Subcutaneous abdominal adipose tissue (tissue), 5 donors: ENCODE results near the gene SLIT3.

Source experiments
- H3K27ac ChIP-seq: one replicate; pipeline ENCODE4 v1.7.0; 2013; ENCODE audit warnings: low read depth, mild to moderate bottlenecking, inconsistent platforms, low read length, moderate library complexity
- H3K27me3 ChIP-seq, 5 donors: one replicate each; pipeline ENCODE4 v1.7.0; 2013; ENCODE audit warnings: low read length in 5 of 5, inconsistent platforms in 1 of 5; ENCODE audit not compliant: control insufficient read depth in 5 of 5, insufficient read depth in 4 of 5
- H3K36me3 ChIP-seq, 5 donors: one replicate each; pipeline ENCODE4 v1.7.0; 2013; ENCODE audit warnings: low read length in 5 of 5; ENCODE audit not compliant: control insufficient read depth in 5 of 5, insufficient read depth in 5 of 5
- H3K4me1 ChIP-seq, 5 donors: one replicate each; pipeline ENCODE4 v1.7.0; 2013; ENCODE audit warnings: low read length in 5 of 5, mild to moderate bottlenecking in 3 of 5, moderate library complexity in 1 of 5; ENCODE audit not compliant: control insufficient read depth in 5 of 5, insufficient read depth in 5 of 5
- H3K4me3 ChIP-seq, 5 donors: one replicate each; pipeline ENCODE4 v1.7.0; 2013; ENCODE audit warnings: low read length in 5 of 5, low read depth in 1 of 5
- H3K9ac ChIP-seq, 5 donors: one replicate each; pipeline ENCODE4 v1.7.0; 2013; ENCODE audit warnings: low read length in 5 of 5, mild to moderate bottlenecking in 4 of 5, moderate library complexity in 3 of 5
- H3K9me3 ChIP-seq, 5 donors: one replicate each; pipeline ENCODE4 v1.7.0; 2013; ENCODE audit warnings: low read length in 5 of 5; ENCODE audit not compliant: control insufficient read depth in 5 of 5
- donor health status: healthy.
- donor health status: healthy.
- donor health status: healthy.
- donor health status: healthy.
- donor health status: healthy.

SLIT3 gene

DNA sequence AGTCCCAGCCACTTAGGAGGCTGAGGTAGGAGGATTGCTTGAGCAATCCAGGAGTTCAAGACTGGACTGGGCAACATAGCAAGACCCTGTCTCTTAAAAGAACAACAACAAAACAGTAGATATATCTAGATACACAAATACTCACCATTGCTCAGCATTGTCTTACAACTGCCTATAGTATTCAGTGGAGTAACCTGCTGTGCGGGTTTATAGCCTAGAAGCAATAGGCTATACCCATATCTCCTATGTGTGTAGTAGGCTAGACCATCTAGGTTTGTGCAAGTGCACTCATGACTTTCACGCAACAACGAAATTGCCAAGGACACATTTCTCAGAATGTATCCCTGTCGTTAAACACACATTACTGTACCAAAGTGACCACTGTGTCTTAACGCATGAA is 44.7 kb downstream of the SLIT3 start:
- Histone ChIP-seq H3K4me1 (peaks cover 0 to 6% (median 4%) of the 10 kb centered on the region in 5 donors), H3K9ac (no peak overlapping the region), H3K36me3 (peaks cover 0 to under 1% (median 0%) of the 10 kb centered on the region in 5 donors), H3K27me3 (no peaks in the 10 kb centered on the region), H3K4me3 (no peak overlapping the region), H3K27ac (no peak overlapping the region), H3K9me3 (no peaks in the 10 kb centered on the region)

DNA sequence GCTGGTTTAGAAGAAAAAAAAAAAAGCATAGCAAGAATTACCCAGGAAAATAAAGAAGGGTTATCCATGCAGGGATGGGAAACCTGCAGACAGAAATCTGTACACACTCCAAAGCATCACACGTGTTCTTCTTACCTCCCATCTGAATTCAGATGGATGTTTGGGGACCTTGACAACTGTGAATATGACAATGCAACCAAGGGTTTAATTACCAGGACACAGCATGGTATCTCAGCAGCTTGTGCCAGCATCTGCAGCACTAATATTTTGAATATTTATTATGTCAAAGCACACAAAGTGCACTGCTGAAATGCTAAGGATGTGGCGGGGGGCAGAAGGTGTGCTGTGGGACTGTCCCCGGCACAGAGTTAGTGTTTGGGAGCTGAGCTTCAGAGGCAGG is 47.9 kb downstream of the SLIT3 start:
- H3K27ac ChIP-seq, result no peak overlapping the region

DNA sequence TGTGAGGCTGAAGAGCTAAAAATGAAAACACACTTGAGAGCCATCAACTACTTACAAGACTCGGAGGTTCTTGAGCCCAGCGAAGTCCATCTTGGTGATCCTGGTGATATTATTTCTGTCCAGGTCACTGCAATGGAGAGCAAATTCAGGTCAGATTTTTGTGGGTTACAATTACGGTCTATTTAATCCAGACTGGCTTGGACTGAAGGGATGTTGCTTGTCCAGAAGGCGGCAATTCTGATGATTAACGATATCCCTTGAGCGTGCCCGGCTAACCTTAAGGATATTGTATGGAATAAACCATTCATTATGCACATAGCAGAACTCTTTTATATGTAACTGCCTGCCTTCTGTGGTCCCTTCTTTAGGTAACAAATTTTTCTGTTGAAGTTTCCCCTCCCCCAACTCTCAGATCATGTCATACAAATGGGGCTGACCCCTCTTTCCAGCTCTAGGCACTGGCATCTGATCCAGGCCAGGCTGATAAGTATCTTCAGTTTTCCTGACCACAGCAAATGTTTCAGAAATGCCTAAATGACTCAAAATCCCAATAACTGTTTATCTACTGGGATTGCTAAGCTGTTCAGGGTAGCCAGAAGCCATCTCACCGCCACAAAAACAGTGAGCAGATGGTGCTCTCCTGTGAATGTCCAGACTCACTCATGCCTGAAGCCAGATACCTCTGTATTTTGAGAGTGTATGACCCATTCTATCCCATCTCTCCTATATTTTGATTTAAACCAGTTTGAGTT is 49.4 kb downstream of the SLIT3 start:
- H3K9ac ChIP-seq, result no peak overlapping the region
- no peaks in the 10 kb centered on the region for H3K9me3 ChIP-seq
- peaks cover 0 to 17% (median 13%) of the 10 kb centered on the region in 5 donors for H3K4me1 ChIP-seq
- H3K36me3 ChIP-seq, result peaks cover 0 to 7% (median 0%) of the 10 kb centered on the region in 5 donors
- H3K27me3 ChIP-seq, result no peaks in the 10 kb centered on the region
- no peak overlapping the region for H3K27ac ChIP-seq
- H3K4me3 ChIP-seq, result no peak overlapping the region

More for the DNA sequence above, 47.9 kb downstream of the SLIT3 start:
- Histone ChIP-seq H3K4me1 (peaks cover 0 to 15% (median 7%) of the 10 kb centered on the region in 5 donors), H3K9me3 (no peaks in the 10 kb centered on the region), H3K27me3 (no peaks in the 10 kb centered on the region), H3K36me3 (peaks cover 0 to 7% (median 0%) of the 10 kb centered on the region in 5 donors), H3K9ac (no peak overlapping the region), H3K4me3 (no peak overlapping the region)

DNA sequence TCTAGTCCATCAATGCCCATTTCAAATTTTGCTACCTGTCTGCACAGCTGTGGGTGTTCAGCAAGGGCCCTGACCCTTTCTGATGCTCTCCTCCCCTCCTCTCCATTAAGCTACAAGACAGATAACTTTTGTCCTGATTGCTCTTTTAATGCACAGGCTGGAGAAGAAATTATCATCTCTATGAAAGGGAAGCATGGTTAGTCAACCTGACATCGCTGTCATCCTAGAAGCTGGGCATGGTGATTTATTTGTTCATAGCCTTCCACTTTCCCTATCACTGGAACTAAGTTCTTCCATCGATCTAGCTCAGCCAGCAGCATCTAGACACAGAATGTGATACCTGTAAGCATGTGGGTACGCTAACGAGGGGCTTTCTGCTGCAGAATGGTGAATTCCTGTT is 50.1 kb downstream of the SLIT3 start:
- Histone ChIP-seq H3K36me3 (peaks cover 0 to 7% (median 0%) of the 10 kb centered on the region in 5 donors), H3K9me3 (no peaks in the 10 kb centered on the region), H3K27me3 (no peaks in the 10 kb centered on the region), H3K4me3 (no peak overlapping the region), H3K4me1 (peaks cover 0 to 17% (median 13%) of the 10 kb centered on the region in 5 donors), H3K27ac (no peak overlapping the region), H3K9ac (no peak overlapping the region)

DNA sequence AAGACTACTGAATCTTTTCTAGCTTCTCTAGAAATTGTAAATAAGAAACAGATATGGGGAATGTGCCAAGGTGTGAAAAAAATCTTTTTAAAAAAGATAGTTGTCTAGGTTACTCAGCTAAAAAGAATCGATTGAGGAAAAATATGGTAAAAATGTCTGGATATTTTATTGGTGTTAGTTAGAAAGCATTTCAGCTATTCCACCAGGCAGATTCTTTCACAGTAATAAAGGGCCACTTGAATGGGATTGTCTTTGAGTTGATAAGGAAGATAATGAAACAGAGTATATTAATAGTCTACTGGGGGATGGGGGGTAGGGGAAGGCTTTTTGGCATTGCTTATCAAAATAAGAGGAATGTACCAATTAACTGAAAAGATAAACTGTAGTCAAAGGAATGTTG is 51.9 kb downstream of the SLIT3 start:
- no peak overlapping the region for H3K4me3 ChIP-seq
- H3K9ac ChIP-seq, result no peak overlapping the region
- peaks cover 0 to 17% (median 13%) of the 10 kb centered on the region in 5 donors for H3K4me1 ChIP-seq
- peaks cover 0 to 7% (median 0%) of the 10 kb centered on the region in 5 donors for H3K36me3 ChIP-seq
- no peaks in the 10 kb centered on the region for H3K9me3 ChIP-seq
- H3K27ac ChIP-seq, result peak overlapping the region; percentile 9
- H3K27me3 ChIP-seq, result no peaks in the 10 kb centered on the region

DNA sequence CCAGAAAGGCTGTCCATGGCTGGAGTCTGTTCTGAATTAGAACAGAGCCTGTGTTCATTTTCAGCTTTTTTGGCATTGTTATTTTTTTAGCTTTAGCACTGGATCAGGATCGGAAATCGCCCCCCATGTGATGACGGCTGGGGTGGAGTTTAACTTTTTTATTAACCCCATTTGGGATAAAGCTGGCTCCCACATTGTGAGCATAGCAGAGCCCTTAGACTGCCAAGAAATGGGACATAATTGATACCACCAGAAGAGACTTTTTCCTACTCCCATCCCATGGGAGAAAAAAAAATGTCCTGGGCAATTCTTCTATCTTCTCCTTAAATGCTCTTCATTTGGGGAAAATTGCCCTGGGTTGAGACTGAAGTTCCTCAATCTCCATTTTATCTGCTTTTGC is 52.4 kb downstream of the SLIT3 start:
- Histone ChIP-seq H3K4me3 (no peak overlapping the region), H3K36me3 (peaks cover 0 to 7% (median 0%) of the 10 kb centered on the region in 5 donors), H3K4me1 (peaks cover 0 to 17% (median 15%) of the 10 kb centered on the region in 5 donors), H3K27ac (peak overlapping the region; percentile 9), H3K27me3 (no peaks in the 10 kb centered on the region), H3K9ac (no peak overlapping the region), H3K9me3 (no peaks in the 10 kb centered on the region)

DNA sequence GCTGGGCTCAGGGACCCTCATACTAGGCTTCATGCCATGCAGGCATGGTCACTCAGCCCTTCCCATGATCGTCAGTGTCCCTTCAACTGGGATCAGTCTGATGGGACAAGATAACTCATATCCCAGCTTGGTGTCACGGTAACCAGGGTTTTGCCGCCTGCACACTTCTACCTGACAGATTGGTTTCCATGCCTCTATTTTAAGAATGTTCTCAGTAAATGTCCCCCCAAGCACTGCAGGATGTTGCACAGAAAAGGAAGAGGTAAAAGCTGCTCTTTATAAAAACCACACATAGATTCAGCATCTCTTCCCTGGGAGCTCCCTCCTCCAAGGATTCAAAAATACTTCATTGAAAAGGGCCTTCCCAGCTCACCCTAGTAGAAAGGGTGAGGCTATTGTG is 56.1 kb downstream of the SLIT3 start:
- Histone ChIP-seq H3K4me3 (no peak overlapping the region), H3K9ac (no peak overlapping the region), H3K27me3 (no peaks in the 10 kb centered on the region), H3K4me1 (peaks cover 0 to 33% (median 26%) of the 10 kb centered on the region in 5 donors), H3K9me3 (peaks cover 0 to 2% (median 0%) of the 10 kb centered on the region in 5 donors), H3K27ac (no peak overlapping the region), H3K36me3 (peaks cover 0 to 2% (median 0%) of the 10 kb centered on the region in 5 donors)

DNA sequence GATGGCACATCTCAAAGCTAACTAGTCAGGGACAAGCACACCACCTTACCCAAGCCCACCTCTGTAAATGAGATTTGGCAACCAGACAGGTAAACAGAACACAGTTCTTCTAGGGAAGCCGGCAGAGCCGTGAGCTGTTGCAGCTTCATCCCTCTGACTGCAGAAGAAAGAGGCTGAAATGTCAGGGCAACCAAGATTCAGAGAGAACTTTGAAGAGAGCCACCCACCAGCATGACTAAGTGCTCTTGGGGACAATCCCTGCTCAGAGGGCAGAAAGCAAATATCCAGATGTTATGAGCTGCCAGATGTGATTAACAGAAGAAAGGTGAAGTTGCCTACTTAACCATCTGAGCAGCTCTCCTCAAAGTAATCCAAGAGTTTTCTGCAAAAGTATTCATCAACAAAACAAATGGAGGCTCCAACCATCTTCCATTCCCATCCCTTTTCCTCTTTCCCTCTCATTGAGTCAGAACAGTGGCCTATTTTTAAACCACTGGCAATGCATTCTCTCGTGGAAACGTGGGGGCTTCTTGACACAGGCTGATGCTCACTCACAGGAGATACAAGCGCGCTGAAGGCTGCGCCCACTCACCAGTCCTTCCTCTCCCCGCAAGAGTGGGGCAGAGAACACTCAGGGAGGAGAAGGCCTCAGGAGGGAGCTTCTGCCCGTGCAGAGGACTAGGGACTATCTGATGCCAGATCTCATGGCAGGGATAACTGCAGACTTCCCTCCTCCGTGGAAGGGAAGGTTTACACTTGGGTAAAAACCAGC is 57.1 kb downstream of the SLIT3 start:
- Histone ChIP-seq H3K4me3 (no peak overlapping the region), H3K4me1 (peaks cover 0 to 26% (median 23%) of the 10 kb centered on the region in 5 donors), H3K27ac (no peak overlapping the region), H3K9me3 (peaks cover 0 to 4% (median 0%) of the 10 kb centered on the region in 5 donors), H3K9ac (no peak overlapping the region), H3K27me3 (no peaks in the 10 kb centered on the region), H3K36me3 (no peaks in the 10 kb centered on the region)

DNA sequence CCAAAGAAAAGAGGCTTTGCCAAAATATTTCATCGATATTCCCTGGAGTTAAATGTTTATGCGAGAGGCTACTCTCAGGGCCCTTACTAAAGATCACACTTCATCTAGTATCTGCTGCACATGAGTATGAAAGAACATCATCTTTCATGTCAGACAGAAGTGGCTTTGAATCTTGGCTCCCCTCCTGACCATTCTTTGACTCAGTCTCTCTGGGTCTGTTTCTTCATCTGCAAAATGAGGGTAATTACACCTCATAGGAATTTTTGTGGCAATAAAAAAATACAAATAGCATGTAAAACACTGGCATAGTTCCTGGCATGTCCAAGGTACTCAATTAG is 58.1 kb downstream of the SLIT3 start:
- peaks cover 0 to 18% (median 16%) of the 10 kb centered on the region in 5 donors for H3K4me1 ChIP-seq
- no peaks in the 10 kb centered on the region for H3K36me3 ChIP-seq
- no peaks in the 10 kb centered on the region for H3K27me3 ChIP-seq
- H3K9me3 ChIP-seq, result peaks cover 0 to 4% (median 0%) of the 10 kb centered on the region in 5 donors
- no peak overlapping the region for H3K9ac ChIP-seq
- H3K4me3 ChIP-seq, result no peak overlapping the region
- peak overlapping the region; percentile 2 for H3K27ac ChIP-seq
